Epidermal melanocyte (primary cell): ENCODE results near the gene TMEM131.
"Not testable (repeated sequence)": the region's sequence is repeated elsewhere in the genome, so short reads cannot be mapped to it uniquely, and the experiment has no call there.

Experiments
- DNase-seq: peaks from one replicate; pipeline ENCODE4 v3.0.0; 2011; ENCODE audit warnings: low spot score; ENCODE audit not compliant: insufficient read length

The TMEM131 gene

DNA sequence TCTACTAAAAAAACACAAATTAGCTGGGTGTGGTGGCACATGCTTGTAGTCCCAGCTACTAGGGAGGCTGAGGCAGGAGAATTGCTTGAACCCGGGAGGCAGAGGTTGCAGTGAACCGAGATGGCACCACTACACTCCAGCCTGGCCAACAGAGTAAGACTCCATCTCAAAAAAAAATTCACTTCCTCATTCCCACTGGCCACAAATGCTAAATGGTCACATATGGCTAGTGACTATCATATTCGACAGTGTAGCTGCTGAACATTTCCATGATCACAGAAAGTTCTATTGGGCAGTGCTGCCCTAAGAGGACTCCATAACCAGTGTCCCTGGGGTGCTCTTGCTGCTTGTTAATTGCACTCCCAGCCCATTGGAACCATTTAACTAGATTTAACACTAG is 26.3 kb upstream of the TMEM131 start:
- DNase-seq = not testable (repeated sequence)

DNA sequence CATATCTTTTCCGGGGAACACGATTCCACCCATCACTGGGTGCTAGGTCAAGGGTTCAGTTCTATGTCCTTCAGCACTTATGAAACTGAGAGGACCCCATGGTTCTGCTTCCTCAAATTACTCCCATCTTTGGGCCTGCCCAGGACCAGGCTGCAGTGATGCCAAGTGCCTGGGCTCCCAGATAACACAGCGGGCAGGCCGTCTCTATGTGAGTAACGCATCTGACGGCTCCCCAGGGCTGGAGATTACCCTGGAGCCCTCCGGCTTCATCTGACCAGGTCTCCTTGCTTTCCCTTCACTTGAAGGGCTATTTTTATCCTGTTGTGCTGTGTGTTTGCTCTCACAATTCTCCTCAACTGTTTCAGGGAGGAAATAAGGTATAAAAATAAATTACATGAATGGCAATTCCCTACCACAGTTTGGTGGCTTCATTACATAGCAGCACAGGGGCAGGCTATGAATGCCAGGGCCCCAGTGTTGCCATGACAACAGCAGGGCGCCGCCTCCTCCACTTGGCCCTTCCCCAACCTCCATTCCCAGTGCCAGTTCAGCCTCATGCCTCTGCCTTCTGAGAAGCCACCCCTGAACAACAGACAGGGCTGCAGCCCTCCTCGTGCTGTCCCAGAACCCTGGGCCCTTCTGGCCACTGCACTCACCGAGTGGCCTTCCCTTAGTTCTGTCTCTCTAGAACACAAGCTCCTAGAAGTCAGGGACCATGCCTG is 25.4 kb upstream of the TMEM131 start:
- no peak for DNase-seq

DNA sequence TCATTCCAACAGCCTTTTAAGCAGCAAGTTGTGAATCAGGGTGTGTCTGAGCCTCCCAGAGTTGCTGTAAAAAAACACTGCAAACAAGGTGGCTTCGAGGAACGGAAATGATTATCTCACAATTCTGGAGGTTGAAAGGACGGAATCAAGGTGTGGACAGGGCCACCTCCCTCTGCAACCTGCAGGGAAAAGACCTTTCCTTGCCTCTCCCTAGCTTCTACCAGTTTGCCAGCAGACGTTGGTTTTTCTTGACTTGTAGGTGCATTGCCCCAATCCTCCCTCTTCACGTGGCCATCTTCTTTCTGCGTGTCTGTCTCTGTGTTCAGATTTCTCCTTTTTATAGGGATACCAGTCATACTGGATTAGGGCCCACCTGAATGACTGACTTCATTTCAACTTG is 24.8 kb upstream of the TMEM131 start:
- DNase-seq = no peak

DNA sequence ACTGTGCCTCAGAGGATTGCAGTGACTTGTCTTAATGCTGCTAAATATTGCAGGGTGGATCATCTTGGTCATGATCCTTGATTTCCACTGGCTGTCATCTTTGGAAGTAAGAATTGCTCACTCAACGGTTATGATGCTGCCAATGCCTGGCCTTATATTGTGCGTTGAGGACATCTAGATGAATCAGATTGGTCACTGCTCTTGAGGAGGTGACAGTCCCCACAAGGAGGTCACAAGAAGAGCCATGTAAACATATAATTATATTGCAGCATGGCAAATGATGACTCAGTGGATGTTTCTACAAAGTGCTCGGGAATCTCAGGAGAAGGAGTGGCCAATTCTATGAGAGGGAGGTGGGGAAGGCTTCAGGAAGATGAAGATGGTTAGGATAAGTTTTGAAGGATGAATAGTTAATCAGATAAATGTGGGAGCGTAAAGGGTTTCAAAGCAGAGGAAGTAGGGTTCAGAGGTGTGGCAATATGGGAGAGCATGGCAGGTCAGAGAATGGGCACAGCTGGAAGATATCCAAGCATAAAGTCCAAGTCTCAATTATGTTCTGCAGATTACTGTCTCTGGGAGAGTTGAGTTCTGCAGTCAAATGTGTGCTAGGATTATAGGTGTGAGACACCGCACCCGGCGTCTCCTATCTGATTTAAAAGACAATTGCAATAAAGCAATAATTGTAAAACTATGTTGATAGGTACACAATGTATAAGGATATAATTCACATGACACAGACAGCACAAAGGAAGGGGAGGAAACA is 21.3 kb upstream of the TMEM131 start:
- no peak for DNase-seq

DNA sequence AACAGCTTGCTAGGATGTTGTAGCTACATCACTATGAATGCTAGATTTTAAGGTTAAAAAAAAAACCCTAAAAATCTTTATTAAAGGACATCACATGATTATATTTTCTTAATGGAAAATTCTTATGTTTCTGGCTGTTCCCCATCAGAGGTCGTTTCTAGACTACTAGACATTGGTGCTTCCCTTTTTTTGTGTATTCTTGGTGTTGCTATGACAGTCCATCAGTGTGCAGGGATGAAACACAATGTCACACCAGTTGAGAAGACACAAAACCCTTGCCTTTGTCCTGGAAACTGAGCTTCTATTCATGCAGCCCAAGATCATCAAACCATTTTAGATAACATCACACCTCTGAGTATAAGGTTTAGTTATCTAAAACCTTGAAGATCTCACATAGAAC is 19.9 kb upstream of the TMEM131 start:
- no peak for DNase-seq

DNA sequence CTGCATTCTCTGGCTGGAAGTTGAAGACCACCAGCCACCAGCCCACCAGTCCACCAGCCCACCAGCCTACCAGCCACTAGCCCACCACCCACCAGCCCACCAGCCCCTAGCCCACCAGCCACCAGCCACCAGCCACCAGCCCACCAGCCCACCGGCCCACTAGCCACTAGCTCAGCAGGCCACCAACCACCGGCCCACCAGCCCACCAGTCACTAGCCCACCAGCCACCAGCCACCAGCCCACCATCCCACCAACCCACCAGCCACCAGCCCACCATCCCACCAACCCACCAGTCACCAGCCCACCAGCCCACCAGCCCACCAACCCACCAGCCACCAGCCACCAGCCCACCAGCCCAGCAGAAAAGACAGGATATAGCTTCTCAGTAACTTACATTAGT is 18.6 kb upstream of the TMEM131 start:
- DNase-seq = no peak

DNA sequence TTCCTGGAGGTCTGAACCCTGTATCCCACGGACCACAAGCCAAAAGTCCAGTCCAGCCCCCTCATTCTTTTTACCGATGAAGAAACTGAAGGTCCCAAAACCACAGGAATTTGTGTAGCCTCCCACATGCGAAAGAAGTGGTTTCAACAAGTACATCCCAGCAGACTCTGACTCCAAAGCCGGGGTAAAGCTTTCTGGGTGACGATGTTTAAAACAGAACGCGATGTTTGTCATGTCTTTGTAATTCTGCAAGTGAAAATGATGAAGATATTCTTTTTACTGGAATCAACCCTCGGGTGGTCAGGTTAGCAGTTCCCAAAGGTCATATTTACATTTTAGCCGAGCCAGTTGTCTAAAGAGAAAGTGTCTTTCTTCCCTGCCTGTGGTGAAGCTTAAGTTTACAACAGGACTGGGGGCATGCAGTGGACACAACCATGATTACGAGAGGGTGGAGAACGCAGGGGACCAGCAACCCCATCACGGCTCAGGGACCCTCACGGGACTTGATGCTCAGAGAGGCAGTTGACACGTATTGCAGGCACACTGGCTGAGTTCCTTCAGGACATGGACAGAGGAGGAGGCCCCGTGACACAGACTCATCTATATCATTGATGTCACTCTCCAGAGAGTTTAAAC is 17.8 kb upstream of the TMEM131 start:
- no peak for DNase-seq

DNA sequence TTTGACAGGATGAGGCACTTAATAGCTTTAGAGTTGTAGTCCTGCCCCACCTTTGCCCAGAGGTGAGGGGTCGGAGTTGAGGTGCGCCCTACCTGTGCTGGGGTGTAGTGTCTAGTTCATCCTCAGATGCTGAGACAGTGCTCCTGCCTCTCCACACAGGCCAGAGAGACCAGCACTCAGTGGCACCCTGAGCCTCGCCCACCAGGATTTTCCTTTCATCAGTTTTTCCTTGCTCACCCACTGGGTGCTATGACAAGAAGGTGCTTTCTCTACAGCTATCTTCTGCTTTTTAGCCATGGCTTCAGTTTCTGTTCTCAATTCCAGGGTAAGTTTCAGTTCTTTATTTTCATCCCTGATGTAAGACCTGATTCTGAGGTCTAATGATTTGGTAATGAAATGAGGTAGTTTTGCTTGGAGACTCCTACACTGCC is 16.8 kb upstream of the TMEM131 start:
- DNase-seq = no peak

DNA sequence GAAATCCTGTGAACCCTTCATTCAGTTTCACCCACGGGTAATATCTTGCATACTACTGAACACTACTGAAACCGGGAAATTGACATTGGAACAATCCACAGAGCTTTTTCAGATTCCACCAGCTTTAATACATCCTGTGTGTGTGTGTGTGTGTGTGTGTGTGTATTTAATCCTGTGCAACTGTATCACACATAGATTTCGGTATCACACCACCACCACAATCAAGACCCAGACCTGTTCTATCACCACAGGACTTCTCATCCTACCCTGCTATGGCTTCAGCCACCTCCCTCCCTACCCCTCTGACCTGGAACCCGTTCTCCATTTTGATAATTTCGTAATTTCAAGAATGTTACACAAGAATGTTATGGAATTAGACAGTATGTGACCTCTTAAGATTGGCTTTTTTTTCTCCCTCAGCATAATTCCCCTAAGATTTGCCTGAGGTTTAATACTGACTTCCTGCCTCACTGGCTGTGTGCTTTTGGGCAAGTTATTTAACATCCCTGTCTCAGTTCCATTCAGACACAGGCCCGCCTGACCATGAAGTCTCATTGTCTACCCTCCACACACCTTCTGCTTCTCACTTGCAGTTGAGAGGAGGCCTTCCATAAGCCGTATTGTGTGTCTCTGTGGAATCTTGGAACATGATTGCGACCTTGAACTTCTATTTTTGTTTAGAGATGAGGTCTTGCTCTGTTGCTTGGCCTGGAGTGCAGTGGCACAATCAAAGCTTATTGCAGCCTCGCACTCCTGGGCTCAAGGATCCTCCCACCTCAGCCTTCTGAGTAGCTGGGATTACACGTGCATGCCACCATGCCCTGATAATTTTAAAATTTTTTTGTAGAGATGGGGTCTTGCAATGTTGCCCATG is 14.4 kb upstream of the TMEM131 start:
- no peak for DNase-seq

DNA sequence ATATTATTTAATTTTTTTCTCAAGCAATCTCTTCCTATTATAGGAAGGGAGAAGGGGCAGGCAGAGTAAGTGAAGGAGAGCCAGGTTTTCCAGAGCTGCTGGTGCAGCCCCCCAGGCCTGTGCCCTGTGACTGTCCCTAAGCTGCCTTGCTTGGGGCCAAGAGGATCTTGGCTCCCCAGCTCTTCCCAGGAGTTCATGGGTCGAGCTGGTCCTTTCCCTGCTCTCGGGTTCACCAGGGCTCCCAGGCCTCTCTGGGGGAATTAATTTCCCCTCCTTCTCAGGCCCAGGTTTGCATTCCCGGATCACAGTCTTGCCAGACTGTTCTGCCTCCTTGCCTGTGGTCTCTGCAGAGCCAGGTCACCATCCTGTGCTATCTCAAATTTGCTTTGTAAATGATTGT is 12.7 kb upstream of the TMEM131 start:
- DNase-seq = no peak

DNA sequence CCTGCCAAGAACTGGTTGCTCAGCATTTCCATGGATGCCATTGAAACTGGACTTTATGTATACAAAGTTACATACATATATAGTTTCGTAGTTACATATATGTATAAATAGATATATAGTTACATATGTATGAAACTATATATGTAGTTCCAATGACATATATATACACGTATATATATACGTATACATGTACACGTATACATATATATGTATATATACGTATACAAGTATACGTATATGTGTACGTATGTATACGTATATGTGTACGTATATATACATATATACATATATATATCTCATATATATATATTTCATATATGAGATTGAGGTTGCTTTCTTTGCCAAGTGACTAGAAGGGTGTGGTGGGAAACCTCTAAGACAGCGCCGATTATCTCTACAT is 10.6 kb upstream of the TMEM131 start:
- no peak for DNase-seq

DNA sequence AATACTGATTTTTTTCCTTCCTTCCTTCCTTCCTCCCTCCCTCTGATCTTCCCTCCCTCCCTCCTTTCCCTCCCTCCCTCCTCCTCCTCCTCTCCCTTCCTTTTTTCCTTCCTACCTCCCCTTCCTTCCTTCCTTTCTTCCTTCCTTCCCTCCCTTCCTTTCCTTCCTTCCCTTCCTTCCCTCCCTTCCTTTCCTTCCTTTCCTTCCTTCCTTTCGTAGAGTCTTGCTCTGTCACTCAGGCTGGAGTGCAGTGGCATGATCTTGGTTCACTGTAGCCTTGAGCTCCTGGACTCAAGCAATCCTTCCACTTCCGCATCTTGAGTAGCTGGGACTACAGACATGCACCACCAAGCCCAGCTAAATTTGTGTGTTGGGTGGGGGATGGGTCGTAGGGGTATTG is 8.9 kb upstream of the TMEM131 start:
- no peak for DNase-seq

DNA sequence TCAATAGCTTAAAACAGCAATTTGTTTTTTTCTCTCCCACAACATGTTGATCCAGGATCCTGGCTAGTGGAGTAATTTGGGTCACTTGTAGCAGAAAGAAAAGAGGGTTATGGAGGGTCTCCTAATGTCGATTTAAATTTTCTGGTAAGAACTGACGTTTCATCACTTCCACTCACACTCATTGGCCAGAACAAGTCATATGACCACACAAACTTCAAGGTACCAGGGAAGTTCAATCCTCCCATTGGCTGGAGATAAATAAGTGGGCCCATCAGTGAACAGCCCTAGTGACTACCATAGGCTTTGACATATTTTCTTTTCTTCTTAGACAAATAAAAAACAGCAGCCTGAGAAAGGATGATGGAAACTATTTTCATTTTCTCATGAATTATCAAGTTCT is 8.3 kb upstream of the TMEM131 start:
- no peak for DNase-seq

DNA sequence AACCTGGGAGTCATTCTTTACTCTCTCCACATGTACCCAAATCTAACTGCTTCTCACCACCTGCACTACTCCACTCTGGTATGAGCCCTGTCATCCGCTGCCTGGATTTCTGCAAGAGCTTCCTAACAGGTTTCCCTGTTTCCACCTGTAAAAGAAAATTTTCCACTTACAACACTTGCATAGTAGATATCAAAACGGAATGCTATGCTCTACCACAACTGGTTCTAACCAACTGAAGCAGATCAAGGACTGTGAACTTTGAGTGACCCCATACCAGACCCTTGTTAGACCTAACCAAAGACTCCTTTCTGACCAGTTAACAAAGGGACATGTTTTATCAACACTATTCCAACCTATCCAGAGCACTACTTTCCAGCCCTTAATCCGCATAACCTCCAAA is 3.8 kb upstream of the TMEM131 start:
- no peak for DNase-seq

DNA sequence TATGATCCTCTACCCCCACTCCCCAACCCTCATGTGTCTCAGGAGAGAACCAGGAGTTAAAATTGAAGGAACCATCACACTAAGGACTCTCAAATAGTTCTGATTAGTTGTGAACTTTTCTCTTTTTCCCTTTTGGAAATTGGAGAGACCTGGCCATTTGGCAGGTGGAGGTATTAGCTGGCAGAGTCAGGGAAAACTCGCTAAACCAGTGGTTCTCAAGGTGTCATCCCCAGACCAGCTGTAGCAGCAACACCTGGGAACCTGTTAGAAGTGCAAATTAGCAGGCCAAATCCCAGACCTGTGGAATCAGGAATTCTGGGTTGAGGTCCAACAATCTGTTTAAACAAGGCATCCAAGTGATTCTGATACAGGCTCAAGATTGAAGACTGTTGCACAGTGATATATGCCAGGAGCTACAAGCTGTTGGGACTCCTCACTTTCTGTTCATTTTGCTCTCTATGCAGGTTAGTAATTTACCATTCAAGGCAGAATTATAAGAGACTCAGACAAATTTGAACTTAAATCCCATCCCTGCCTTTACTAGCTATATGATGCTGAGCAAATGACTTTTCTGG is 2.8 kb upstream of the TMEM131 start:
- no peak for DNase-seq

DNA sequence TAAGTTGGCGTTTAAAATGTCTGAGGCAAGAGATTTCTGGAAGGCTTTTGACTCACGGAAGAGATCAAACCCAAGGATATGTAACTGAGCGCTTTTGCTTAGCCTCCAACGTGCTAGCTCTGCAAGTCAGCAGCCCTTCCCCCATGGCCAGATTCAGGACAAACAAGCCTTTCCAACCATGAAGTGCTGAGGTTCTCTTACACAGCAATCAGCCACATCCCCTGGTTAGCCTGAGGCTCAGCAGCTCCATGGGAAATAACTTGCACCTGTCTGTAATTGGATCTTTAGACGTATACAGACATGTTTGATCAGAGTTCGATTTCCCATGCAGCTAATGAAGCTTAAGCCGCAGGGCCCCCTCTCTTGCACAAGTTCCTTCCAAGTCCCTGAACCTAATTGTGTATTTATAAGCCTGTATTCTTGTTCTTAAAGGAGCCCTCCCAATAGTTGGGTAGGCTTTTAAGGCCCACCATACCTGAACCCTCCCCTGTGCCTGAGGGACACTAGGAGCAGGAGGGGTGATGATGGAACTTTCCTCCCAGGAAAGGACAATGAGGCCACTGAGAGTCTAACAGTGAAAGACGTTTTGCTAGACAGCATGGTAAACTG is 2.1 kb upstream of the TMEM131 start:
- no peak for DNase-seq

DNA sequence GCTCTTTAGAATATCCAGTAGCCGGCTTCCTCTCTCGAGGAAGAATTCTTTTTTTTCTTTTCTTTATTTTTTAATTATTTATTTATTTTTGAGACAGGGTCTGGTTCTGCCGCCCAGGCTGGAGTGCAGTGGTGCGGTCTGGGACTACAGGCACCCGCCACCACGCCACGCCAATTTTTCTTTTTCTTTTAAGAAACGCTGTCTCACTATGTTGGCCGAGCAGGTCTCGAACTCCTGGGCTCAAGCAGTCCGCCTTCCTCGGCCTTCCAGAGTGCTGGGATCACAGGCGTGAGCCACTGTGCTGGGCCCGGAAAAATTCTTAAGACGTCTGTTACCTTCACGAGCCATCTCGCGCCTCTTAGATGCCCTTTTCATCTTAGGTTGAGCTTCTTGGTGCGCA is 931 bp upstream of the TMEM131 start:
- no peak for DNase-seq

DNA sequence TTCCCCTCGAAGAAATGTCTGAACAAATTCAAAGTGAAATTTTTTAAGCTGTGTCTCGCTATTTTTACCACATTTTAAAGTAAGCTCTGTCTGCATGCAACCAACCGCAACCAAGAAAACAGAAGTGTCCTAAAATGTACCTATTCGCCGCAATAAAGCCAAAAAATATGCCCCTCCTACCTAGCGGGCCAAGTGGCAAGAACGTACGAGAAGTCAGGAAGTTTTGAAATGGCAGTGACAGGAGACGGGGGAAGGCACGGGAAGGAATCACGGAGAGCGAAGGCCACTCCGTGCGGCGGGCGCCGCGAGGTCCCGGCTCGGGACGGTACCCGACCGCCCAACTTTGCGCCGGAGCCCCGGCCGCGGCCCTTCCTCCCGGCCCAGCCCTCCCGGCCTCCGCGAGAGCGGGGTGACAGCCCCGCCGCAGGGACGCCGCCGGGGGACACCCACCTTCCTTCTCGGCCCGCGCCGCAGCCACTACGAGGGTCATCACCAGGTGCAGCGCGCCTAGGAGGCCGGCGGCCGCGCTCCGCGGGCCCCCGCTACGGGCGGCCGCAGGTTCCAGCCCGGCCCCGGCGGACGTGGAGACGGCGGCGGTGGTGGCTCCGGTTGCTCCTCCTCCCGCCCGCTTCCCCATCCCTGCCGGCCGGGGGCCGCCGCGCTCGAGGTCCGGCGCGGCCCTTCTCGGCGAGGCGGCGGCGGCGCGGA is 568 bp downstream of the TMEM131 start:
- DNase-seq = no peak

DNA sequence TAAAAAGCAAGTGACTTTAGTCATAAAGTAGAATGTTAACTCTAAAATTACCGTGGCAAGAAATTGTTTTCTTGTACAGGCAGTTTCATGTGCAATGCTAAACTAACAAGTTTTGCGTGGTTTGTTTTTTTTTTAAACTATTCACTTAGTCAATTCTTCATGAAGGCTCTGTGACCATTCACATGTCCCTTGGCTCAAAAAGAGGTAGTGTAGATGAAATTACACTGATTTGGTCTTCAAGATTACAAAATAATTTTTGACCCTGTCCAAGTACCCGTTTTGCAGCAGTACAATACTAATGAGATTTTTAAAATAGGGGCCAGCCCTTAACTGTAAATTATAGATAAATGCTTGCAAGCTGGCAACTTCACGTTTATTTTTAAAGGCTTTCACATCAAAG is 1.3 kb downstream of the TMEM131 start:
- no peak for DNase-seq

DNA sequence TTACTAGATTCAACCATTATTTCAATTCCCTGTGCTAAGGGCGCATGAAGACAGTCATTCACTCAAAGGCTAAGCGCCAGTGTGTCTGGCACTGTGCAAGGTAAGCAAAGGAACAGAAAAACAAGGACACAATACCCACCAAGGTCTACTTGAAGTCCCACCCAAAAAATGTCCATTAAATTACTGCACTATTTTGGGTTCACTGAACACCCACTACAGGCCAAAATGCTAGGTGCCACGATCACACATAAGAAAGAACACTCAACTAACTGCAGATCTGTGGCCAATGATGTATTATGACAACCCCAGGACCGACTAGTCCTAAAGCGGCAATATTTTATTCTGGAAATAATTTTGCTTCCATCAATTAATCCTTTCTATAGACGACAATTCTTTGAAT is 1.8 kb downstream of the TMEM131 start:
- no peak for DNase-seq
